Loucy (cell line): Measurements from ENCODE around the gene CPSF4L.

Experiments
- H2AFZ ChIP-seq: fragments of 200-600 bp; sonication (generic); 2 replicates; pipeline ENCODE4 v1.6.0; 2016; ENCODE audit warnings: antibody characterized with exemption, mild to moderate bottlenecking, low read length, moderate library complexity
- H3F3A ChIP-seq: fragments of 200-600 bp; 2 replicates; pipeline ENCODE4 v1.6.0; 2016; ENCODE audit warnings: antibody characterized with exemption, low read depth, mild to moderate bottlenecking
- H3K27me3 ChIP-seq: fragments of 200-600 bp; sonication (generic); 2 replicates; pipeline ENCODE4 v1.6.1; 2014; ENCODE audit warnings: low read length, mild to moderate bottlenecking; ENCODE audit not compliant: insufficient read depth, poor library complexity, severe bottlenecking
- H3K36me3 ChIP-seq: fragments of 200-600 bp; sonication (generic); 2 replicates; pipeline ENCODE4 v1.6.1; 2016; ENCODE audit warnings: low read length; ENCODE audit not compliant: insufficient read depth
- H3K4me1 ChIP-seq: fragments of 200-600 bp; sonication (generic); 2 replicates; pipeline ENCODE4 v1.5.1; 2014; ENCODE audit warnings: low read length, mild to moderate bottlenecking; ENCODE audit not compliant: insufficient read depth, poor library complexity, severe bottlenecking
- H3K4me2 ChIP-seq: fragments of 200-600 bp; sonication (generic); 2 replicates; pipeline ENCODE4 v1.6.0; 2014; ENCODE audit warnings: antibody characterized with exemption, low read length, low read depth, mild to moderate bottlenecking; ENCODE audit not compliant: poor library complexity, severe bottlenecking
- H3K4me3 ChIP-seq: fragments of 200-600 bp; sonication (generic); 2 replicates; pipeline ENCODE4 v1.5.1; 2014; ENCODE audit warnings: low read length, mild to moderate bottlenecking, mixed read lengths; ENCODE audit not compliant: poor library complexity, severe bottlenecking
- H3K79me2 ChIP-seq: fragments of 200-600 bp; sonication (generic); 2 replicates; pipeline ENCODE4 v1.6.1; 2014; ENCODE audit warnings: low read length; ENCODE audit not compliant: insufficient read depth
- H3K9ac ChIP-seq: fragments of 200-600 bp; sonication (generic); 2 replicates; pipeline ENCODE4 v1.6.0; 2014; ENCODE audit warnings: mild to moderate bottlenecking, low read depth, low read length, moderate library complexity; ENCODE audit not compliant: poor library complexity, severe bottlenecking
- H3K9me2 ChIP-seq: fragments of 200-600 bp; sonication (generic); replicated peaks from 2 replicates; pipeline ENCODE4 v1.6.1; 2016; ENCODE audit warnings: low read depth, low read length, mixed read lengths
- H3K9me3 ChIP-seq: fragments of 200-600 bp; sonication (generic); 2 replicates; pipeline ENCODE4 v1.6.1; 2014; ENCODE audit warnings: mild to moderate bottlenecking, antibody characterized with exemption, low read length, low read depth; ENCODE audit not compliant: insufficient read depth
- H4K20me1 ChIP-seq: fragments of 200-600 bp; sonication (generic); 2 replicates; pipeline ENCODE4 v1.6.0; 2014; ENCODE audit warnings: antibody characterized with exemption, low read length, mild to moderate bottlenecking; ENCODE audit not compliant: insufficient read depth, poor library complexity, severe bottlenecking
- CTCF ChIP-seq: fragments of 200-600 bp; sonication (generic); conservative IDR thresholded peaks from 2 replicates; pipeline ENCODE4 v1.5.1; 2014; ENCODE audit warnings: mild to moderate bottlenecking, antibody characterized with exemption, low read length
- EZH2phosphoT487 ChIP-seq: fragments of 200-600 bp; IDR thresholded peaks from 2 replicates; pipeline ENCODE4 v1.6.1; 2018; ENCODE audit warnings: antibody characterized with exemption, mild to moderate bottlenecking, moderate library complexity, borderline replicate concordance

Gene CPSF4L

DNA sequence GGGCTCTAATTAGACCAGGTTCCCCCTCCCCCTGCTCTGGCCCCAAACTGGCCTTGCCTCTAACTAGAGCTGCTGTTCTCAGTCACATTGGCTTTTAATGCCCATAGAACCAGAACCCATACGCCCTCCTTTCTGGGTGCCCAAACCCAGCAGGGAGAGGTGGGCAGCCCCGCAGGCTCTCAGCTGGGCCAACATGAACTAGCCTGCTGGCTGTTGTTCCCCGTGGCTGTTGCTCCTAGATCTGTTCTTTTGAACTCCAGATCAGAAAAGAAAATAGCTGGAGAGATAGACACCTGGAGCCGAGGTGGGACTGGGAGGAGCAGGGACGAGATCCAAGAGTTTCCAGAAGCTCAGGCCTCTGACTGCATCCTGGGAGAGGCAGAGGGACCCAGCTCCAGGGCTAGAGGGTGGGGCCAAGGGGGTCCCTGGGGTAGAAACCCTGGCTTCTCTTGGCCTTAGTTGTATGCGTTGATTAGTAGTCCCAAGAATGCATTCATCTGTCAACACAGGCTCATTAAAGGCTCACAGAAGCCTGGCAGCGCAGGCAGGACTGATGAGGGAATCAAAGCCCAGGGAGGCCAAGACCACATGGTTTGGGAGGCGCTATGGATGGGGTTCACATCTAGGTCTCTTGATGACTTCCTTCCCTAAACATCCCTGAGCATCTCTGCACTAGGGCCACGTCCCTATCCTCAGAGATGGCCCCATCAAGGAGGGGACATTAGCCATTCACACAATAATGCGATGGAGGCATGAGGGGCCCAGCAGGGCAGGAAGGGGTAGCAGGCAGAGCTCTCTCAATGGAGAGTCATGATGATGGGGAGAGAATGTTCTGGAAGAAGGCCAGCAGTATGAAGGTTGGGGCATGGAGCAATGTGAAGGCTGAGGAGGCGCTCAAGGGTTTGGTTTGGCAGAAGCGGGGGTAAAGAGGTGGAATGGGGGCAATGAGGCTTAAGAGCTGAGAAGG is 1.3 kb upstream of the CPSF4L start:
- Histone ChIP-seq H3K9ac (no peak overlapping the region), H3K9me2 (no peaks in the 10 kb centered on the region), H3F3A (no peaks in the 10 kb centered on the region), H3K4me2 (no peak overlapping the region), H3K79me2 (no peaks in the 10 kb centered on the region), H3K36me3 (no peaks in the 10 kb centered on the region), H3K4me3 (no peak overlapping the region), H4K20me1 (no peaks in the 10 kb centered on the region), H2AFZ (no peak overlapping the region), H3K9me3 (no peaks in the 10 kb centered on the region), H3K4me1 (no peaks in the 10 kb centered on the region), H3K27me3 (no peaks in the 10 kb centered on the region)
- no peak for TF ChIP-seq CTCF
- TF ChIP-seq EZH2phosphoT487, result no peak

- no peaks in the 10 kb centered on the region for H3K4me1 ChIP-seq
- no peaks in the 10 kb centered on the region for H4K20me1 ChIP-seq
- H3K79me2 ChIP-seq, result no peaks in the 10 kb centered on the region
- H2AFZ ChIP-seq, result no peak overlapping the region
- no peak overlapping the region for H3K9ac ChIP-seq
- H3F3A ChIP-seq, result no peaks in the 10 kb centered on the region
- no peaks in the 10 kb centered on the region for H3K9me3 ChIP-seq
- H3K4me3 ChIP-seq, result no peak overlapping the region
- H3K36me3 ChIP-seq, result no peaks in the 10 kb centered on the region
- no peaks in the 10 kb centered on the region for H3K9me2 ChIP-seq
- TF ChIP-seq EZH2phosphoT487 (no peak), CTCF (no peak)
- H3K4me2 ChIP-seq, result no peak overlapping the region
- H3K27me3 ChIP-seq, result no peaks in the 10 kb centered on the region
These were observed 434 bp upstream of the CPSF4L start for GRCh38 chr17:73261952-73262675.

GRCh38 chr17:73257516-73257915 is 4.2 kb downstream of the CPSF4L start:
- no peaks in the 10 kb centered on the region for H3K9me2 ChIP-seq
- no peak overlapping the region for H3K4me3 ChIP-seq
- no peaks in the 10 kb centered on the region for H3K79me2 ChIP-seq
- H3K36me3 ChIP-seq, result no peaks in the 10 kb centered on the region
- H3K9me3 ChIP-seq, result no peaks in the 10 kb centered on the region
- no peak overlapping the region for H3K9ac ChIP-seq
- H2AFZ ChIP-seq, result no peak overlapping the region
- H3F3A ChIP-seq, result no peaks in the 10 kb centered on the region
- no peak overlapping the region for H3K4me2 ChIP-seq
- H3K4me1 ChIP-seq, result no peaks in the 10 kb centered on the region
- no peak for TF ChIP-seq EZH2phosphoT487
- TF ChIP-seq CTCF, result no peak
- no peaks in the 10 kb centered on the region for H3K27me3 ChIP-seq
- no peaks in the 10 kb centered on the region for H4K20me1 ChIP-seq
